ENCODE data around the gene FGF14. TPM values are rescaled to one million over a fixed set of nuclear protein-coding genes. Genes with fewer than 3 reads are reported as not detected.

Gene FGF14
- polyA plus RNA-seq, 12 donors: 0.27 to 1.7 (median 0.86) TPM; not detected in 2

- DNase-seq: no peak
These were observed 609.7 kb downstream of the FGF14 start for GRCh38 chr13:101792189-101792588.

- DNase-seq: no peak
These were observed 616.0 kb downstream of the FGF14 start for GRCh38 chr13:101785858-101786257.

- DNase-seq: no peak
These were observed 617.5 kb downstream of the FGF14 start for GRCh38 chr13:101784313-101784712.

- no peak for DNase-seq
These were observed 618.3 kb downstream of the FGF14 start for GRCh38 chr13:101783554-101783953.

- DNase-seq: no peak
These were observed 621.6 kb downstream of the FGF14 start for GRCh38 chr13:101780211-101780610.

- no peak for DNase-seq
These were observed 622.7 kb downstream of the FGF14 start for GRCh38 chr13:101779147-101779546.

- no peak for DNase-seq
These were observed 626.6 kb downstream of the FGF14 start for GRCh38 chr13:101775267-101775666.

GRCh38 chr13:101774393-101774792, 627.5 kb downstream of the FGF14 start:
- DNase-seq: no peak

GRCh38 chr13:101773062-101773461, 628.8 kb downstream of the FGF14 start:
- no peak for DNase-seq

- DNase-seq: no peak
These were observed 634.7 kb downstream of the FGF14 start for GRCh38 chr13:101767131-101767530.

GRCh38 chr13:101763191-101763590, 638.7 kb downstream of the FGF14 start:
- no peak for DNase-seq

GRCh38 chr13:101757446-101758039, 644.3 kb downstream of the FGF14 start:
- peak; percentile 10 for DNase-seq

GRCh38 chr13:101755228-101755887, 646.5 kb downstream of the FGF14 start:
- DNase-seq: no peak

- DNase-seq: no peak
These were observed 649.4 kb downstream of the FGF14 start for GRCh38 chr13:101752432-101752831.

GRCh38 chr13:101751488-101751887, 650.4 kb downstream of the FGF14 start:
- DNase-seq: no peak

- DNase-seq: no peak
These were observed 652.3 kb downstream of the FGF14 start for GRCh38 chr13:101749584-101749983.

GRCh38 chr13:101747039-101747438, 654.8 kb downstream of the FGF14 start:
- DNase-seq: no peak

- DNase-seq: no peak
These were observed 655.3 kb downstream of the FGF14 start for GRCh38 chr13:101746513-101746912.

- DNase-seq: no peak
These were observed 662.3 kb downstream of the FGF14 start for GRCh38 chr13:101739382-101740178.

GRCh38 chr13:101738336-101738735, 663.5 kb downstream of the FGF14 start:
- no peak for DNase-seq

- no peak for DNase-seq
These were observed 665.3 kb downstream of the FGF14 start for GRCh38 chr13:101736566-101736965.

- DNase-seq: no peak
These were observed 671.3 kb downstream of the FGF14 start for GRCh38 chr13:101730420-101731000.

GRCh38 chr13:101728615-101729014, 673.2 kb downstream of the FGF14 start:
- no peak for DNase-seq
